Uterus (tissue), 2 donors: ENCODE data around the gene RPS6KA2.

Source experiments
- POLR2A ChIP-seq, 2 donors: fragments of 450-650 bp; IDR thresholded peaks; one replicate each; pipeline ENCODE4 v1.6.1; 2016; ENCODE audit warnings: antibody characterized with exemption in 2 of 2, mild to moderate bottlenecking in 1 of 2, moderate library complexity in 1 of 2
- TF ChIP-seq, protein P1 (sequence below), 4 experiments: fragments of 200-600 bp in 2 of 4; fragments of 450-650 bp in 2 of 4; sonication (generic) in 2 of 4; IDR thresholded peaks; one replicate each; pipeline ENCODE4 v1.5.1; 2016 to 2019; ENCODE audit warnings: antibody characterized with exemption in 4 of 4, mild to moderate bottlenecking in 2 of 4, moderate library complexity in 1 of 4

DNA sequence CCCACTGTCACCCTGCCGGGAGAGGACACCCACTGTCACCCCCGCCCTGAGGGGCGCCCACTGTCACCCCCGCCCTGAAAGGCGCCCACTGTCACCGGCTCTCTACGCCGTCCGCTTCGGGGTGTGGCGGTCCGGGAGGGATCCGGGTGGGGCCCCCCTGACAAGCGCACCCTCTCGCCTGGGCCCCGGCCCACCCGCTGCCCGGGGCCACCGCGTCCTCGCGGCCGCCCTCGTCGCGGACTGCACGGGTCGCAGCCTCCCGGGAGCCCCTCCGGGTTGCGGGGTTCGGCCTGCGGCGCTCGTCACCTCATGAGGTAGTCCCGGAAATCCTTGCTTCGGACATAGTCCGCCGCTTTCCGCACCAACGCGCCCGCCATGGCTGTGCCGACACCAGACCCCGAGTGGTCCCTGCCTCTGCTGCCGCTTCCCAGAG, 244.5 kb downstream of the RPS6KA2 start:
- TF ChIP-seq POLR2A (IDR thresholded peaks at IDR 0.05), result no peak
- TF ChIP-seq, protein P1, sequence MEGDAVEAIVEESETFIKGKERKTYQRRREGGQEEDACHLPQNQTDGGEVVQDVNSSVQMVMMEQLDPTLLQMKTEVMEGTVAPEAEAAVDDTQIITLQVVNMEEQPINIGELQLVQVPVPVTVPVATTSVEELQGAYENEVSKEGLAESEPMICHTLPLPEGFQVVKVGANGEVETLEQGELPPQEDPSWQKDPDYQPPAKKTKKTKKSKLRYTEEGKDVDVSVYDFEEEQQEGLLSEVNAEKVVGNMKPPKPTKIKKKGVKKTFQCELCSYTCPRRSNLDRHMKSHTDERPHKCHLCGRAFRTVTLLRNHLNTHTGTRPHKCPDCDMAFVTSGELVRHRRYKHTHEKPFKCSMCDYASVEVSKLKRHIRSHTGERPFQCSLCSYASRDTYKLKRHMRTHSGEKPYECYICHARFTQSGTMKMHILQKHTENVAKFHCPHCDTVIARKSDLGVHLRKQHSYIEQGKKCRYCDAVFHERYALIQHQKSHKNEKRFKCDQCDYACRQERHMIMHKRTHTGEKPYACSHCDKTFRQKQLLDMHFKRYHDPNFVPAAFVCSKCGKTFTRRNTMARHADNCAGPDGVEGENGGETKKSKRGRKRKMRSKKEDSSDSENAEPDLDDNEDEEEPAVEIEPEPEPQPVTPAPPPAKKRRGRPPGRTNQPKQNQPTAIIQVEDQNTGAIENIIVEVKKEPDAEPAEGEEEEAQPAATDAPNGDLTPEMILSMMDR (IDR thresholded peaks at IDR 0.05), result no peak
